ENCODE results near the gene TLR10. TPM values are rescaled to one million over a fixed set of nuclear protein-coding genes. Genes with fewer than 3 reads are reported as not detected.

The TLR10 gene
- total RNA-seq, 1 experiment from 2014 or later = 0.30 TPM

- TF ChIP-seq YY1 (IDR thresholded peaks at IDR 0.05; ENCODE audit: extremely low read depth, insufficient replicate concordance, low read depth, low read length) (no peak), CEBPB (IDR thresholded peaks at IDR 0.05; ENCODE audit: low read depth) (no peak), ELF1 (IDR thresholded peaks at IDR 0.05; ENCODE audit: borderline replicate concordance, low read depth) (no peak), EZH2 (IDR thresholded peaks at IDR 0.05) (no peak), POLR2A (IDR thresholded peaks at IDR 0.05; ENCODE audit: borderline replicate concordance, extremely low read depth, insufficient read depth, insufficient read length) (no peak)
Measured at GRCh38 chr4:38747629-38748028, 35.2 kb downstream of the TLR10 start (continued).

GRCh38 chr4:38745881-38746280 is 36.9 kb downstream of the TLR10 start:
- intact Hi-C loops (cut with micrococcal nuclease) = no loop called here
- Histone ChIP-seq H3K9ac (ENCODE audit: low read length) (no peak overlapping the region), H3K9me3 (ENCODE audit: control insufficient read depth in 1 of 2, insufficient read depth in 1 of 2, low read depth in 1 of 2, low read length in 2 of 2) (no peaks in the 10 kb centered on the region; a peak in 1 of 4 replicates), H3K9me2 (ENCODE audit: insufficient read depth) (no peaks in the 10 kb centered on the region), H3K79me2 (ENCODE audit: insufficient read depth, low read length) (no peaks in the 10 kb centered on the region), H3K27ac (ENCODE audit: low read depth, low read length) (no peak overlapping the region), H4K20me1 (ENCODE audit: insufficient read depth) (no peaks in the 10 kb centered on the region), H2AFZ (ENCODE audit: low read depth, low read length, poor library complexity, severe bottlenecking) (no peak overlapping the region), H3K36me3 (ENCODE audit: control insufficient read depth in 1 of 2, insufficient read depth in 2 of 2, low read length in 2 of 2) (no peaks in the 10 kb centered on the region), H3K27me3 (ENCODE audit: insufficient read depth, low read length) (no peaks in the 10 kb centered on the region), H3K4me2 (ENCODE audit: low read length) (no peak overlapping the region), H3K4me3 (replicated peaks in 1 of 2; ENCODE audit: low read depth in 1 of 2, low read length in 2 of 2) (no peak overlapping the region), H3K4me1 (ENCODE audit: control insufficient read depth in 1 of 2, insufficient read depth in 2 of 2, low read length in 2 of 2) (peaks cover 0 to 2% of the 10 kb centered on the region in 2 experiments; a peak in 1 of 4 replicates)
- ATAC-seq (no peak), DNase-seq (ENCODE audit: low read depth, low spot score) (no peak)
- CTCF ChIA-PET = no interaction called here
- no TSS peak for BruUV-seq (replicated peaks)
- RAD21 ChIA-PET (ENCODE audit: low non-redundant PET in 1 of 2, low total read pairs in 2 of 2, uncharacterized antibody in 2 of 2, unreplicated experiment in 2 of 2) = no interaction called here
- TF ChIP-seq JUND (IDR thresholded peaks at IDR 0.05) (no peak), TCF7L2 (IDR thresholded peaks at IDR 0.05; ENCODE audit: borderline replicate concordance, extremely low read depth, insufficient read depth, insufficient read length) (no peak), SP1 (IDR thresholded peaks at IDR 0.05; ENCODE audit: low read depth) (no peak), EGR1 (IDR thresholded peaks at IDR 0.05; ENCODE audit: low read depth) (no peak), ELF1 (IDR thresholded peaks at IDR 0.05; ENCODE audit: borderline replicate concordance, low read depth) (no peak), SIN3A (IDR thresholded peaks at IDR 0.05; ENCODE audit: low read depth) (no peak), ZNF274 (IDR thresholded peaks at IDR 0.05; ENCODE audit: low read depth, low read length) (no peak), CTCF (IDR thresholded peaks at IDR 0.05 in 2 of 3, conservative IDR thresholded peaks at IDR 0.05 in 1 of 3; ENCODE audit: borderline replicate concordance in 1 of 3, insufficient read depth in 1 of 3, low read depth in 2 of 3, low read length in 2 of 3) (no peak), EZH2phosphoT487 (IDR thresholded peaks at IDR 0.05; ENCODE audit: borderline replicate concordance) (no peak), ZFX (IDR thresholded peaks at IDR 0.05) (no peak), ZBTB33 (IDR thresholded peaks at IDR 0.05; ENCODE audit: extremely low read depth, insufficient replicate concordance, low read length) (no peak), FOSL1 (IDR thresholded peaks at IDR 0.05; ENCODE audit: low read depth) (no peak)
- POLR2A ChIA-PET = no interaction called here
